NCI-H1092 (cell line): ENCODE results near the gene TMF1.
A peak's percentile ranks its signal among the peaks of the same experiment; 100 is the strongest.

Experiments
- DNase-seq: peaks from one replicate; lab custom pipeline; 2025; lab: John Stamatoyannopoulos, UW

The TMF1 gene

GRCh38 chr3:69013253-69014021 is 38.7 kb downstream of the TMF1 start, which contains the start of gene EOGT:
TSS of gene EOGT (minus strand) at chr3:69013684. CDS start at chr3:69009846, 3,838 bp downstream.
- peak; percentile 69 for DNase-seq

DNA sequence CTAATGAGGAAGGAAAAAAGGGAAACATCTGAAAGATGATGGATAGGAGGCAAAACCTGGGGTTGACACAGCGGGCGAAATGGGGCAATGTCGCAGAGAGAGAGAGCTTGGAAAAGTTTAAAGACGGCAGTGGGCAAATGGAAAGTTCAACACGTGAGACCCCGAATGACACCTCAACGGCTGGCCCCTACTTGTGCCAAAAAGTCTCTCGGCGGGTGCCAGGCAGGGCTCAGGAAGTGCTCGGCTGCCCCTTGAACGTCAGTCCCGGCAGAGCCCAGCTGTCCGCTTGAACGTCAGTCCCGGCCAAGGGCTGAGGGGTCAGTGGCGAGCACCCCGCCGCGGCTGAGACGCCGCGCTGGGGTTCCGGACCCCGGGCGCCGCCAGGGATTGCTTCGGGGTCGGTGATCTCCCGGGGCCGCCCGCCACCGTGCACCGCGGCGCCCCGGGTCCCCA is 39.3 kb downstream of the TMF1 start:
- DNase-seq: no peak

DNA sequence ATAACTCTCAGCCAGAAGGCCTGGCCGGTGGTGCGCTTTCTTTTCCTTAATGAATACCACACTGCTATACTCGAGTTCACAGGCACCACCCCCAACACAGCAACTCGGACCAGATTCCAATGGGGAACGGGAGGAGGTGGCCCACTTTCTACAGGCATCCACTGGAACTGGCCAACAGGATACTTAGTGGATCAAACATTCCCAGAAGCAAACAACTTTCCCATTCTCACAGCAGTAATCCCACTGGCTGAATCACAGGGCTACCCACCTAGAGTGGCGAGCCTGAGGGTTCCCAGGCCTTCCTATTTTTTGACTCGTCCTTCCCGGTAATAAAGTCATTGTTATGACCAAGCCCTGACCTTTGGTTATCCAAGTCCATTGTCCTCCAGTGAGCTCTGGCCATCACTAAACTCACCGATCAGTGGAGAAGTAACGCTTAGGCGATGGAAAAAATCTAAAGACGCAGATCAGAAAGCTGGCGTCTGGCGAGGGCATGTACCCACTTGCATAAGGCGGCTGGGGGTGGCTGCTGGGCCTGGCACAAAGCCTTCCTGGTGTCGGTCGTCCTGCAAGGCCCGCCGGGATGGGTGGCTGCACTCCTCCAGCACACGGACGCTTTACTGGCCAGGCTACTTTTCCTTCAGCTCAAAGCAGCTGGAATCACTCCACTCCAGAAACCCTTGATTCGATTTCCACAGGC is 39.9 kb downstream of the TMF1 start:
- DNase-seq: no peak

DNA sequence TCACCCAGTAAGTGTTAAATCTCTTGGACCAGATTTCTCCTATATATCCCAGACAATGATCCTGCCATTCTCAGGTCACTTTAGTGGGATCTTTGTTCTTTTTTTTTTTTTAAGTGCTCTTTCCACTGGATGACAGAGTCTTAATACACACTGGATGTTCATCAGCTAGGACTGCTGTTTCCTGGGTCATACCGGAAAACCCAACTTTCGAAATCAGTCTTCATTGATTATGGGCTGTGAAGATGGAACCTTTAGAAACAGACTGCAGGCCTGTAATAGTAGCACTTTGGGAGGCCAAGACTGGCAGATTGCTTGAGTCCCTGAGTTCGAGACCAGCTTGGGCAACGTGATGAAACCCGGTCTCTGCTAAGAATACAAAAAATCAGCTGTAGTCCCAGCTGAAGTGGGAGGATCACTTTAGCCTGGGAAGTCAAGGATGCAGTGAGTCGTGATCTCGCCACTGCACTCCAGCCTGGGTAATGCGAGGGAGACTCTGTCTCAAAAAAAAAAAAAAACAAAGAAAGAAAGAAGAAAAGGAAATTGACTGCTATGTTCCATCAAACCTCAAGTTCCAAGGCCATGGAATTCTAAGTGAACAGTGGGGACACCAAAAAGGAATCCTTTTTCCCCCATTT is 40.9 kb downstream of the TMF1 start:
- DNase-seq: no peak

GRCh38 chr3:69009559-69010410 is 42.3 kb downstream of the TMF1 start:
- DNase-seq: no peak

DNA sequence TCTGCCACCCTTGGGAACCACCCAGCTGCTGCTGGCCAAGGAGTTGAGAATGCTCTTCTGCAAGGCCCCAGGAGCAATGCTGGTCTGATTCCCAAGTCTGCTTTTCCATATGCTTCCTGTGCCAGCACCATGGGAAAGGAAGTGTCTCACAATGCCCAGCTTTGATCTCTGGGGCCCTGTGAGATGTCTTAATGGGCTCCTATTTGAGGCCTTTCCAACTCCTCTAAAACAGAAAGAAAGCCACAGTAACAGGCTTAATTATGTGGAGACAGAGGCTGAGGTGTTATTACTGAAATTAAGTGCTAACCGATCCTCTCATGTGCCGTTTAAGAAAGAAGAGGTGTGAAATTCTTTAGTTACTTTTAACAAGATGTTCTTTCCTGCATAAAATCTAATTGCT is 43.2 kb downstream of the TMF1 start:
- DNase-seq: no peak

GRCh38 chr3:69005791-69006482 is 46.2 kb downstream of the TMF1 start:
- no peak for DNase-seq

- no peak for DNase-seq
These were observed 46.9 kb downstream of the TMF1 start for GRCh38 chr3:69005071-69005790.

DNA sequence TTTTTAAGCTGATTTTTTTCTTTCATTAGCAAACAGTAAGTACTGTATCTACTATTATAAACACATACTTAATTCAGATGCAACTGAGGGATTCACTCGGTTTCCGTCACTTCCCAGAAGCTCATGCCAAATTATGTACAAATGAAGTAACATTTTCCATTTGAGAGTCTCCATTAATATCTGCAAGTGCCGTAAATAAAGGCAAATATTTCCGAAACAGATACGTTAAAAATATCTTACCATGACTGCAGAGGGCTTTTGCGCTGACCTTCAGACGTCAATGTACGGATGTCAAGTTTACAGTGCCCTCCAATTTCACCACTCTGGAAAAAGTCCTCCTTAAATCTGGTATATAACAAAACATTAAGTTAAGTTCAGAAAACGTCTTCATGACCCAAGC is 48.0 kb downstream of the TMF1 start:
- no peak for DNase-seq

GRCh38 chr3:68999605-69000004 is 52.5 kb downstream of the TMF1 start:
- no peak for DNase-seq

- no peak for DNase-seq
These were observed 53.0 kb downstream of the TMF1 start for GRCh38 chr3:68999158-68999557.

- DNase-seq: no peak
These were observed 54.2 kb downstream of the TMF1 start for GRCh38 chr3:68997887-68998286.

- DNase-seq: no peak
These were observed 55.7 kb downstream of the TMF1 start for GRCh38 chr3:68996356-68996995.

- DNase-seq: no peak
These were observed 63.4 kb downstream of the TMF1 start for GRCh38 chr3:68988740-68989139.

DNA sequence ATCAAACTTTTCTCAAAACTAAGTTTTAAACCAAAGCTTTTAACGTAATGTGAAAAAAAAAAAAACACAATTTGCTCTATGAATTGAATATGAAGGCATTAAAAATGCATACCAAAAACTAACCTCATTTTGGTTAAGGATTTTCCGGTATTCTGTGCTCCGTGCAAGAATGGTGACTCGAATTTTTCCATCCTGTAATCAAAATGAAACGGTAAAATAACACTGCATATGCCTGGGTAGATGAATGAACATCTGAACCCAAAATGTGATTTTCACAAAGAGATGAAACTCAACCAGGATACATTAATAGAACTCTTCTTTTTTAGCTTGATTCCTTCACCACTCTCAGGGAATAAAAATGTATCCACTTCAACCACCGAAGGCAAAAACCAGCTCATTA is 64.8 kb downstream of the TMF1 start:
- DNase-seq: no peak

DNA sequence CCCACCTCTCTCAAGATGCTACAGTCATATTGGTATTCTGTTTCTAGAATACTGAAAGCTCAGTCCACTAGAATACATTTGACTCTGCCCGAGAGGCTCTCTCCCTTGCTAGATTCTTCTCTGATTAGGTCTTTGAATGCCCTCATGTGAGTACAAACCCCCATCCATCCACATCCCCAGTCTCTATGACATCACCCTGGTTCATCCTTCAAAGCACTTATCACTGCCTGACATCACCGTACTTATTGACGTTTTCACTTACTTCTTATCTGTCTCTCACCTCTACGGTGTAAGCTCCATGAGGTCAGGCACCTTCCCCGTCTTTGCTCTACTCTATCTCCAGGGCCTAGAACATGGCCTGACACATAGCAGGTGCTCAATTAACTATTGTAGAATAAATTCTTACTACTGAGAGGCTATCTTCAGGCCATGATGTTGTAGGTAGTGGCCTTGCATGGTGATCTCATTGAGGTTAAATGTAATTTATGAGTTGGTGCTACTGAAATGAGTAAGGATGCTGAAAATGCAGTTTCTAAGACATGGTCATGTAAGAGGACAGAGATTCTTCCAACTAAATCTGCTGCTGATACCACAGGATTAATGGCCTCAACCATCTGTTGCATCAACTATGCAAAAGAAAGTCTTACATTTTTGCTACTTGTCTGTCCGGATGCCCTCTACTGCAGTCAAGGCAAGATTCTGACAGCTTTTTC is 65.5 kb downstream of the TMF1 start:
- no peak for DNase-seq

GRCh38 chr3:68985146-68985790 is 66.9 kb downstream of the TMF1 start:
- no peak for DNase-seq

GRCh38 chr3:68984011-68984530 is 68.1 kb downstream of the TMF1 start:
- no peak for DNase-seq
